Fibroblast of lung (primary cell): Measurements from ENCODE around the gene CTR9.

Source experiments
- CTCF ChIP-seq, 2 donors: IDR thresholded peaks in 1 of 2; conservative IDR thresholded peaks in 1 of 2; 1 replicate in 1 of 2; 2 replicates in 1 of 2; pipeline ENCODE4 v1.5.1; 2011 to 2012; ENCODE audit warnings: low read length in 2 of 2, control low read depth in 1 of 2, inconsistent platforms in 1 of 2, low read depth in 1 of 2, mild to moderate bottlenecking in 1 of 2
- EZH2 ChIP-seq: IDR thresholded peaks from 2 replicates; pipeline ENCODE4 v1.5.1; 2012; ENCODE audit warnings: low read length, control low read depth, mild to moderate bottlenecking; ENCODE audit errors: missing control alignments

GRCh38 chr11:10701982-10702381 is 49.1 kb upstream of the CTR9 start:
- TF ChIP-seq CTCF (conservative IDR thresholded peaks at IDR 0.05 in 1 of 2, IDR thresholded peaks at IDR 0.05 in 1 of 2; ENCODE audit: low read depth in 1 of 2, low read length in 2 of 2) (no peak), EZH2 (no peak)
